GM18870 (cell line): ENCODE data around the gene NAV2.

Experiments
- ATAC-seq: cut with Tn5 transposase; IDR thresholded peaks from one replicate; pipeline ENCODE4 v1.9.1; 2021; ENCODE audit warnings: moderate library complexity; ENCODE audit not compliant: unreplicated experiment

The NAV2 gene

DNA sequence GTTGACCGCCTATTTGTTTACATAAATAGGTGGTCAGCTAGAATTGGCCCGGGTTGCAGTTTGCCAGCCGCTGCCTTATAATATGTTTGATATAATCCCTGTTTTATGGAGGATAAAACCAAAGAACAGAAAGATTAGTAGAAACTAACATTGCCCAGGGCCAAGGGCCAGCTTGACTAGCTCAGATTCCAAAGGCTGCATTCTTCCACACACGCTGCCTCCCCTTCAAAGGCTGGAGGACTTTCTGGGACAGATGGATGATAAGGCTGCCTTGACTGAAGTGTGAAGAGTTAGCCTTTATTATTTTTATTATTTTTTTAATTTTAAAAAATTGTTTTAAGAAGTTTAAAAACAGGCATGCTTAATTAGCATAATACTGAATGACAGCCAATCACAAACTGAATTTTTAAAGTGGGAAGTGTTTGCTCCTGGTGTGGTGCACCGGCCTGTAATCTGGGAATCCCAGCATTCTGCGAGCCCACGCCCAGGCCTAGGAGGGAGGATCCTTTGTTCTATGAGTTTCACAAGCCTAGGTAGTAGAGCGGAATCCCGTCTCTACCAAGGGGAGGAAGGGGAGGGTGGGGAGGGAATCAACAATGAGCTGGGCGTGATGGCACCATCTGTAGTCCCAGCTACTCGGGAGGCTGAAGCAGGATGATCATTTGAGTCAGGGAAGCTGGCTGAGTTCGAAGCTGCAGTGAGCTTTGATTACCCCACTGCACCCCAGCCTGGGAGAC lies 114.9 kb downstream of the NAV2 start:
- ATAC-seq = no peak

DNA sequence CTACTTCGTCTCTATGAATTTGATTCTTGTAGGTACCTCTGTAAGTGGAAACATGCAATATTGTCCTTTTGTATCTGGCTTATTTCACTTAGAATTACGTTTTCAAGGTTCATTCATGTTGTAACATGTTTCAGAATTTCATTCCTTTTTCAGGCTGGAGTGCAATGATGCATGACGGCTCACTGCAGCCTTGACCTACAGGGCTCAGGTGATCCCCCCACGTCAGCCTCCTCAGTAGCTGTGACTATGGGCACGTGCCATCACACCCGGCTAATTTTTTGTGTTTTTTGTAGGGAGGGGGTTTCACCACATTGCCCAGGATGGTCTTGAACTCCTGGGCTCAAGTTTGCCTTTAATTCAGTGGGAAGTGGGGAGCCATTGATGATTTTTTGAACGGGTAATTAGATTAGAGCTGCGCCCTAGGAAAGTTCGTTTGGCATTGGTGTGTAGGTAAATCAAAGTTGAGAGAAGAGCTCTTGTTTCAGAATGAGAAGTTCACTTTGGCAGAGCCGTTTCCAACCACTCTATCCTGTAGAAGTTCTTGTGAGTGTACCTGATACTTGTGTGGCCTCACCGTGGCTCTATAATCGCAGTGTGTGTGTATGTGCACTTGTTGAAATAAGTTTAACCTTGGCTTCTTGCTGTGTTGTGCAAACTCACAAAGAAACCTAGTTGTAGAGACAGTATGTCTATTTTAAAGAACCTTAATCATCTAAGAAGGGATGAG lies 115.9 kb downstream of the NAV2 start:
- ATAC-seq = no peak

DNA sequence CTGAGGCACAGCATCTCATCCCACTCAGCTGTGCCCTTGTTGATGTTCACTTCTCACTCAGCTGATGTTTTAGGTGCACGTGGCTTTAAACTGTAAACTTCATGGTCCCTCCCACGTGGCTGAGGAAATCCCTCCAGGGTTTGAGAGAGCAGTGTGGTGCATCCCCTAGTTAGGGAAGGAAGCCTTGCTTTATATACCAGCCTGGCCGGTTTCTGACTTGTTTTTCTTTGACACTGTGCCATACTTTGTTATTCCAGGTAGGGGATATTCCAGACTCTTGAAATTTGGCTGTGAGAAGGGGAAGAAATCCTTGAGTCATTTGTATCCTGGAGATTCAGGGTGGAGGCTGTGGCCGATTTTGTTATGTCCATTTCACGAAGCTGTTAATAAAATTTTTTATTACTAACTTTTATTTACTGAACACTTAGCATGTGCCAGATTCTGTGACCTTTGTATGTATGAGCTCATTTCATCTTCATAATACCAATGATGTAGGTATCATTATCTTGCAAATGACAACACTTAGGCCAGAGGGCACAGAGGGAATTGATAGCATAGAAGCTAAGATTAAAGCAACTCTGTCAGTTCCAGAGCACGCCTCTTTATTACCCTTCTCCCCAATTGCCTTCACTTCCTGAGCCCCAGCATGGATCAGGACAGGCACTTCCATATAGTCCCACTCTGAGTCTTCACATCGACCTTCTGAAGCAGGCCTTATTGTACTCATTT lies 116.6 kb downstream of the NAV2 start:
- ATAC-seq = no peak

GRCh38 chr11:19832086-19832750 lies 119.6 kb downstream of the NAV2 start:
- ATAC-seq = no peak

GRCh38 chr11:19832901-19833300 lies 120.3 kb downstream of the NAV2 start:
- ATAC-seq = no peak

DNA sequence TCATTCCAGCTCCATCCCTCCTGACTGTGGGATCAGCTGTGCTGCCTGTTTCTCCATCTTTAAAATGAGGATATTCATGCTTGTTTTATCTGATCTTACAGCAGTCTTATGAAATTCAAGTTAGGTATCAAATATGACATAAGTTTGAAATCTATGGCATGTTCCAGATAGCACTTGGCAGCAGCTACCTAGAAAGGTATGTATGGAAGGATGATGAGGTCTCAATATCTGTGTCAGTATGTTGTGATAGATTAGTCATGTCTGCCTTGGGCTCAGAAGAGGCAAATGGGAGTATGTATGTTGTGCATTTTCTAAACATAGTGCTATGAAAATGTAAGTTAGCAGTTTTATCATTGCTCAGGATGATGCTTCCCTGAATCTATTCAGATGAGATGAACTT lies 122.1 kb downstream of the NAV2 start:
- no peak for ATAC-seq

DNA sequence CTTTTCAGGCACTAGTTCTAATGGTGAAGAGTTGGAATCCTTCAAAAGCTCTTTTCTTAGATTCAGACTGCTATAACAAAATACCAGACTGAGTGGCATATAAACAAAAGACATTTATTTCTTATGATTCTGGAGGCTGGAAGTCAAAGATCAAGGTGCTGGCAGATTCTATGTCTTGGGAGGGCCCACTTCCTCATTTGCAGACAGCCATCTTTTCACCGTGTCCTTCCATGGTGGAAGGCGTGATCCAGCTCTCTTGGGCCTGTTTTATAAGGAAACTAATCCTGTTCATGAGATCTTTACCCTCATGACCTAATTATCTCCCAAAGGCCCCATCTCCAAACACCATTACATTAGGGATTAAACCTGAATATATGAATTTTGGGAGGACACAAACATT lies 124.0 kb downstream of the NAV2 start:
- ATAC-seq = no peak

DNA sequence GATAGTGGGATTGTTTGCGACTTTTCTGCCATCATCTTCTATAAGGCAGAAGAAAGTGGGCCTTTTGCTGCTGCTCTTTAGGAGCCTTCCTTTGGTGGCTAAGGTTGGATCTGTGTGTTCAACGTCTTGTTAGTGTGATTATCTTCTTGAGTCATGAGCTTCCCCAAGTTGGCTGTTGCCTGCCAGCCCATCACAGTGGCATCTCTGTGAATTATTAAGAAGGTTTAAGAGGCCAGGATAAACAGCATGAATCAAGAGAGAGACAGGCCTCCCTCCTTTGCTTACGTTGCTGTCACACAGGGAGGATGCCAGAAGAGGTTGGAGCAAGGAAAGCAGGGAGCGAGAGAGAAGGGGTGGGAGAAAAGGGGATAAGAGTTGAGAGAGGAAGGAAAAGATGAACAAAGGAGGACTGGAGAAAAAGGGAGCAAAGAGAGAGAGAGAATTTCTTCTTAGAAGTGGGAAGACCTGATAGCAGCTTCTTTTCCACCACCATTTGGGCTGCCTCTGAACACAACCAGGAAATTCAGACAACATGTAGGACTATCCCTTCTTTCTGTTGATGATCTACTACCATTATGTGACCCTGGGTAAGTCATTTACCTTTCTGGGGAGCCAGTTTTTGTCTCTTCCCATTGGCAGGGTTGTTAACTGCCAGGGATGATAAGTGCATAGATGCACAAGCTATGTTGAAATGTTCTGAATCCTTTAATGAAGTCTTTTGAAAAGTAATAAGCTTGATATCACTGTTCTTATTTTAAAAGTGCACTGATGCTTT lies 126.5 kb downstream of the NAV2 start:
- no peak for ATAC-seq

DNA sequence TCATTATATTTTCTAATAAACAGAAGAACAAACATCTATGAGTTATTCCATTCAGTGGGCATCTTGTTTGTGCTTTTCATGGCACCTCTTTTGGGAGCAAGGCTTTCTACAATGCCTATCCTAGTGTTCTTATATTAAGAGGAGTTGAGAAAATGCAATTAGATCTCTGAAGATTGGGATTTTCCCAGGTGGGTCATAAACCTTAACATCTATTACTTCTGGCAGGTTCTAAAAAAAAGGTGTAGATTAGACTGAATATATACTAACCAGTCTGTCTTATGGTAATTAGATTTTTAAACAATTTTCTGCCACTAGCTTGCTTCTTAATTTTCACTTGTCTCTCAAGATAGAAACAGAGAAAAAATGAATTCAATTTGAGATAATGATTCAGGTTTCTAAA lies 128.3 kb downstream of the NAV2 start:
- no peak for ATAC-seq

DNA sequence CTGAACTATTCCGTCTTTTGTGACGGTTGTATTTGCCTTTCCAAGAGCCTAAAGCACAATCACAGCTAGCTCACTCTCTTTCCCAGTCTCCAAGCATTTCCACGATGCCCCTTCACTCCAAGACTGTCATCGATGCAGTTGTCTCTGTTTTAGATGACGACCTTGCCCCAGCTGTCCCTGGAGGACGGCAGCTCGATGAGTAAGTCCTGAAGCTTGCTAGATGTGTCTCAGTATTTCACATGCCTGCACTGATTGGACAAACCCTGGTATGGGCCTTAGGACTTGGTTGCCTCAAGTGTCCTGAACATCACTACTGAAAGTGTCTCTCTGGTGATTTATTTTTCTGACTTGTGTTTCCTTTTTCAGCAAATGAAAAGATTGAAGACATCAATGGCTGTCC lies 129.9 kb downstream of the NAV2 start:
- ATAC-seq = no peak

GRCh38 chr11:19843079-19843478 lies 130.4 kb downstream of the NAV2 start:
- ATAC-seq = no peak

- no peak for ATAC-seq
Measured at GRCh38 chr11:19844012-19844411, 131.4 kb downstream of the NAV2 start.

DNA sequence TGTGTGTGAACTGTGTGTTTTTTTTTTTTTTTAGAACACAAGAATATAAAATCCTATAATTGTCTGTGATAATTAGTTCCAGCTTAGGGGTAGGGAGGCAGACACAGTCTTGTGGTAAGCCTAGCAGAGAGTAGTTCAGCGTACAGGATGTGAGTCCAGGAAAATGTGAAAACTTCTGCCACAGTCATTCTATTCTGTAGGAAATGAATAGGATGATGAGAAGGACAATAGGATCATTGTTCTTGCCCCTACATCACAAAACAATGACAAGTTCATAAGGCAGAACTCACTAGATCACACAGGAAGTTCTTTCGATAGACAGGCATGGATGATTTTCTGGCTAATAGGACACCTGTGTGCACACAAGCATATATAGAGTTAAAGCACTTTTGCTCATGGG lies 132.2 kb downstream of the NAV2 start:
- no peak for ATAC-seq

DNA sequence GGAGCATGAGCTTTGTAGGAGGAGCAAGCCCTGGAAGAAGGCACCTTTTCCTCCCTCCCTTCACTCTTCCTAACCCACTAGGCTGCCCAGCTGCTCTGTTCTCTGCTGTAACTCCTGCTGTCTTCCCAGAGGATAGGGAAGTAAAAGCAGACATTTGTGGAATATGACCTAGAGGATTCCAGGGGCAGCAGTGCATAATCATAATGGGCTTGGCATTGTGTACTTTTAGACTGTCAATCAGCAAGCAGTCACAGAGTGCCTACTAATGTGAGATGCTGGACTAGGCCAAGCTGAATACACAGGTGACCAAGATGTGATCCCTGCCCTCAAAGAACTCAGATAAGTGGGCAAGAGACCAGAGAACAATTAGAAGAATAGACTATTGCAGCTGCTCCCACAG lies 133.0 kb downstream of the NAV2 start:
- no peak for ATAC-seq

GRCh38 chr11:19846654-19847305 lies 134.1 kb downstream of the NAV2 start:
- ATAC-seq = no peak

GRCh38 chr11:19848219-19848618 lies 135.6 kb downstream of the NAV2 start:
- no peak for ATAC-seq

DNA sequence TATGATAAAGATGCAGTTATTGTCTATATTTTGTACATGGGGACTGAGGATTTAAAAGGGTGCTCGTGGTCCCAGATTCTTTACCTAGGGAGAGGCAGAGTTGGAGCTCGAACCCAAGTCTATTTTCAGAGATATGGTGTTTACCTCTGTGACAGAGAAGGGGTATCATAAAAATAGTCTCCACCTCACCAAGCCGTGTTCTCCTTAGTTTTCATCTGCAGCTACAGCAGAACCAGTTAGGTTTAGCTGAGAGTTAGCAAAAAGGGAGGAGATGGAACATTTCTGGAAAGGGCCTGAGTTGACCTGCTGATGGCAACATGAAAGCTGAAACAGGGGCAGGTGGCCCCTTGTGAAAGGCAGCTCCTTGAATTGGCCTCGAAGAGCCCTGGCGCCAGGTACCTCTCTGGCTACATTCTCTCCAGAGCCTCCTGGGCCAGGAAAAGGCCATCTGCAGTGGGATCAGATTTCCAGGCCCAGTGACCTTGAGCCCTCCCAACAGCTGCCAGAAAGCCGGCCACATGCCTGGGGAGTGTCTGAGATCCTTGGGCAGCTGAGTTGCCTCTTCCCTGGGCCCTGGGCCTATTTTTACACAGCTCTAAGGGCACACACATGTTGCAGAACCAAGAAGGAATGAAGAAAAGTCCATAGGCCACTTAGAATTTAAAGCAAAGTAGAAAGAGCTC lies 136.6 kb downstream of the NAV2 start:
- ATAC-seq = no peak

DNA sequence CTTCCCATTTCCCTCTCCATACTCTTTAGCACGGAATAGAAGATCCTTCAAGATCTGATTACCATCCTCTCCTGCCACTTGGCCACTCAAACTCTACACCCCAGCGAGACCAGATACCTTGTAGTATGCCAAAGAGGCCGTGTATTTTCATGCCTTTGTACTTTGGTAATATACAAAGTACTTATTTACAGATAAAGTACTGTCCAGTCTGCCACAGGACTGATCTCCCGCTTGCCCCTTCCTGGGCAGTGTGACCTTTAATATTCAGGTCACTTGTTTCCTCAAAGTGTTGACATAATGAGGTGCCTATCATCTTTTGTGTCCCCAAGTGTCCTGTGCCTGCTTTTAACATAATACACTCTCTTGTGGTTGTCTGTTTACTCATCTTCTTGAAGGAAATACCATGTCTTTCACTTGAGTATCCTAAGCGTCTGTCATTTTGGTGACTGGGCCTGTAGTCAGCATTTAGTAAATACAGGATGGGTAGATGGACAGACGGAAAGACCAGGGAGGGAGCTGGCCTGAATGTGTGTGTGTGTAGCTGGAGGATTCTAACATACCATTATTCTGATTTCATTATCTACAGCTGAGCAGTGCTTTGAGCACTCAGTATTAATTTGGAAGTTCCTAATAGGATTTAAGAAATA lies 137.4 kb downstream of the NAV2 start:
- no peak for ATAC-seq

GRCh38 chr11:19852288-19852687 lies 139.7 kb downstream of the NAV2 start:
- no peak for ATAC-seq
